ENCODE results near the gene KIAA1328. TPM values are rescaled to one million over a fixed set of nuclear protein-coding genes. Genes with fewer than 3 reads are reported as not detected.

The KIAA1328 gene
- polyA plus RNA-seq, 1 donor from 2014 or later: 8.5 TPM

DNA sequence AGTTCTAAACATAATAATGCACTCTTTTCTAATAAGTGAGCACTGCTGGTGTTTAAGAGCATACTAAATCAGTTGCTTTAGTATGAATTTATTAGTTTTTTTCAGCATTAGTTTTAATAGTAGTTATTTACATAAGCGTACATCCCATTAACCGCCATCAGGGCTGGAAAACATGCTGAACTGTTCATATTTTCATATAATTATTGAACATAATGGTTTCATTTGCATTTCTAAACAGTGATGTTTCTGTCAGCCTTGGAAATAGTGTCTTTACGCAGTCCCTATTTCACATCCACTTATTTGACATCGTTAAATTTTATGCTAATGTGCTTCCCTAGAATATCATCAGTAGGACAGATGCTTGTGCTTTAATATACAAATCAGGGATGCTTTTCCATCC, 71.5 kb downstream of the KIAA1328 start:
- Histone ChIP-seq H3K36me3 (ENCODE audit: insufficient read depth, low read length) (no peaks in the 10 kb centered on the region), H3K9ac (ENCODE audit: low read length) (no peak overlapping the region), H2AFZ (ENCODE audit: low read depth, low read length) (no peak overlapping the region), H3K27me3 (ENCODE audit: insufficient read depth, low read depth, low read length) (no peaks in the 10 kb centered on the region), H3K27ac (ENCODE audit: low read length) (no peak overlapping the region), H4K20me1 (ENCODE audit: insufficient read depth) (no peaks in the 10 kb centered on the region), H3K79me2 (replicated peaks; ENCODE audit: insufficient read depth, low read length) (no peaks in the 10 kb centered on the region), H3F3A (ENCODE audit: insufficient read depth, low read length, poor library complexity, severe bottlenecking) (no peaks in the 10 kb centered on the region), H3K4me2 (ENCODE audit: low read length) (no peak overlapping the region), H3K4me3 (ENCODE audit: low read length) (no peak overlapping the region), H3K9me3 (ENCODE audit: low read length) (no peaks in the 10 kb centered on the region), H3K9me2 (ENCODE audit: insufficient read depth, low read length) (no peaks in the 10 kb centered on the region)
- no peak for TF ChIP-seq TAF1 (IDR thresholded peaks at IDR 0.05; ENCODE audit: low read depth)
- no peak for TF ChIP-seq RAD21 (conservative IDR thresholded peaks at IDR 0.05)
- TF ChIP-seq MXI1 (conservative IDR thresholded peaks at IDR 0.05; ENCODE audit: poor library complexity, severe bottlenecking): no peak
- no peak for TF ChIP-seq EZH2 (IDR thresholded peaks at IDR 0.05; ENCODE audit: borderline replicate concordance, insufficient read depth, low read length, poor library complexity, severe bottlenecking)
- no peak for TF ChIP-seq POLR2AphosphoS5 (IDR thresholded peaks at IDR 0.05)
- TF ChIP-seq, protein P1, sequence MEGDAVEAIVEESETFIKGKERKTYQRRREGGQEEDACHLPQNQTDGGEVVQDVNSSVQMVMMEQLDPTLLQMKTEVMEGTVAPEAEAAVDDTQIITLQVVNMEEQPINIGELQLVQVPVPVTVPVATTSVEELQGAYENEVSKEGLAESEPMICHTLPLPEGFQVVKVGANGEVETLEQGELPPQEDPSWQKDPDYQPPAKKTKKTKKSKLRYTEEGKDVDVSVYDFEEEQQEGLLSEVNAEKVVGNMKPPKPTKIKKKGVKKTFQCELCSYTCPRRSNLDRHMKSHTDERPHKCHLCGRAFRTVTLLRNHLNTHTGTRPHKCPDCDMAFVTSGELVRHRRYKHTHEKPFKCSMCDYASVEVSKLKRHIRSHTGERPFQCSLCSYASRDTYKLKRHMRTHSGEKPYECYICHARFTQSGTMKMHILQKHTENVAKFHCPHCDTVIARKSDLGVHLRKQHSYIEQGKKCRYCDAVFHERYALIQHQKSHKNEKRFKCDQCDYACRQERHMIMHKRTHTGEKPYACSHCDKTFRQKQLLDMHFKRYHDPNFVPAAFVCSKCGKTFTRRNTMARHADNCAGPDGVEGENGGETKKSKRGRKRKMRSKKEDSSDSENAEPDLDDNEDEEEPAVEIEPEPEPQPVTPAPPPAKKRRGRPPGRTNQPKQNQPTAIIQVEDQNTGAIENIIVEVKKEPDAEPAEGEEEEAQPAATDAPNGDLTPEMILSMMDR (IDR thresholded peaks at IDR 0.05; ENCODE audit: poor library complexity, severe bottlenecking): no peak

DNA sequence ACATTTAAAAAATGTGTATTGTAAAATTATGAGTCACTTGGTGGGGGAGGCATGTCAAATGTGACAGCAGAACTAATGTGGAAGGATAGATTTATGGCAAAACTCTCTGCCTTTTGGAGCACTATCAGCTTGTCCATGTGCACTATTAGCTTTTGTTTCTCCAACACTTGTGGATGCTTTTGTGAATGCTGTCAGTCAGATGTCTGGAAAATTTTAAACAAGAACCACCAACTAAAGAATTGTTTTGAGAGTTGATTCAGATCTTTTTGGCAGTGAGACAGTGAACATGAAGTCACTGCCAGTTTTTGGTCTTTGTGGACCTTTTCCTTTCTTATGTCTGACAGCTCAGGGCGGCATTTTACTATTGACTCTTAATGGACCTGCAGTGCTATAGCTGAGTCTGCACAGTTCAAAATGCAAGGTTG, 72.4 kb downstream of the KIAA1328 start:
- H3K36me3 ChIP-seq (ENCODE audit: insufficient read depth, low read length): no peaks in the 10 kb centered on the region
- H3K27me3 ChIP-seq (ENCODE audit: insufficient read depth, low read depth, low read length): no peaks in the 10 kb centered on the region
- H3K4me2 ChIP-seq (ENCODE audit: low read length): no peak overlapping the region
- H3K9me2 ChIP-seq (ENCODE audit: insufficient read depth, low read length): no peaks in the 10 kb centered on the region
- H3K9me3 ChIP-seq (ENCODE audit: low read length): no peaks in the 10 kb centered on the region
- no peak overlapping the region for H3K9ac ChIP-seq (ENCODE audit: low read length)
- no peaks in the 10 kb centered on the region for H3K79me2 ChIP-seq (replicated peaks; ENCODE audit: insufficient read depth, low read length)
- no peaks in the 10 kb centered on the region for H3F3A ChIP-seq (ENCODE audit: insufficient read depth, low read length, poor library complexity, severe bottlenecking)
- H3K27ac ChIP-seq (ENCODE audit: low read length): no peak overlapping the region
- no peaks in the 10 kb centered on the region for H4K20me1 ChIP-seq (ENCODE audit: insufficient read depth)
- no peak overlapping the region for H2AFZ ChIP-seq (ENCODE audit: low read depth, low read length)
- no peak overlapping the region for H3K4me3 ChIP-seq (ENCODE audit: low read length)
- TF ChIP-seq RAD21 (conservative IDR thresholded peaks at IDR 0.05) (no peak), POLR2AphosphoS5 (IDR thresholded peaks at IDR 0.05) (no peak), EP300 (conservative IDR thresholded peaks at IDR 0.05; ENCODE audit: poor library complexity, severe bottlenecking) (no peak), EZH2 (IDR thresholded peaks at IDR 0.05; ENCODE audit: borderline replicate concordance, insufficient read depth, low read length, poor library complexity, severe bottlenecking) (no peak), MXI1 (conservative IDR thresholded peaks at IDR 0.05; ENCODE audit: poor library complexity, severe bottlenecking) (no peak), TAF1 (IDR thresholded peaks at IDR 0.05; ENCODE audit: low read depth) (no peak), SMC3 (conservative IDR thresholded peaks at IDR 0.05; ENCODE audit: poor library complexity) (no peak)
- TF ChIP-seq, protein P2, sequence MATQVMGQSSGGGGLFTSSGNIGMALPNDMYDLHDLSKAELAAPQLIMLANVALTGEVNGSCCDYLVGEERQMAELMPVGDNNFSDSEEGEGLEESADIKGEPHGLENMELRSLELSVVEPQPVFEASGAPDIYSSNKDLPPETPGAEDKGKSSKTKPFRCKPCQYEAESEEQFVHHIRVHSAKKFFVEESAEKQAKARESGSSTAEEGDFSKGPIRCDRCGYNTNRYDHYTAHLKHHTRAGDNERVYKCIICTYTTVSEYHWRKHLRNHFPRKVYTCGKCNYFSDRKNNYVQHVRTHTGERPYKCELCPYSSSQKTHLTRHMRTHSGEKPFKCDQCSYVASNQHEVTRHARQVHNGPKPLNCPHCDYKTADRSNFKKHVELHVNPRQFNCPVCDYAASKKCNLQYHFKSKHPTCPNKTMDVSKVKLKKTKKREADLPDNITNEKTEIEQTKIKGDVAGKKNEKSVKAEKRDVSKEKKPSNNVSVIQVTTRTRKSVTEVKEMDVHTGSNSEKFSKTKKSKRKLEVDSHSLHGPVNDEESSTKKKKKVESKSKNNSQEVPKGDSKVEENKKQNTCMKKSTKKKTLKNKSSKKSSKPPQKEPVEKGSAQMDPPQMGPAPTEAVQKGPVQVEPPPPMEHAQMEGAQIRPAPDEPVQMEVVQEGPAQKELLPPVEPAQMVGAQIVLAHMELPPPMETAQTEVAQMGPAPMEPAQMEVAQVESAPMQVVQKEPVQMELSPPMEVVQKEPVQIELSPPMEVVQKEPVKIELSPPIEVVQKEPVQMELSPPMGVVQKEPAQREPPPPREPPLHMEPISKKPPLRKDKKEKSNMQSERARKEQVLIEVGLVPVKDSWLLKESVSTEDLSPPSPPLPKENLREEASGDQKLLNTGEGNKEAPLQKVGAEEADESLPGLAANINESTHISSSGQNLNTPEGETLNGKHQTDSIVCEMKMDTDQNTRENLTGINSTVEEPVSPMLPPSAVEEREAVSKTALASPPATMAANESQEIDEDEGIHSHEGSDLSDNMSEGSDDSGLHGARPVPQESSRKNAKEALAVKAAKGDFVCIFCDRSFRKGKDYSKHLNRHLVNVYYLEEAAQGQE (IDR thresholded peaks at IDR 0.05; ENCODE audit: borderline replicate concordance): no peak
- TF ChIP-seq, protein P1 (IDR thresholded peaks at IDR 0.05; ENCODE audit: poor library complexity, severe bottlenecking): no peak

Measured in neural cell (in vitro differentiated cells).